Measurements from ENCODE around the gene MRS2.
"Not testable (repeated sequence)": the region's sequence is repeated elsewhere in the genome, so short reads cannot be mapped to it uniquely, and the experiment has no call there.

The MRS2 gene

GRCh38 chr6:24387818-24388217 lies 14.9 kb upstream of the MRS2 start:
- Histone ChIP-seq H3K9me3 (ENCODE audit: control insufficient read depth in 1 of 2, low read length in 2 of 2) (no peaks in the 10 kb centered on the region), H3K4me1 (ENCODE audit: control insufficient read depth in 1 of 2, insufficient read depth in 2 of 2, low read length in 2 of 2) (no peaks in the 10 kb centered on the region), H3K4me3 (ENCODE audit: low read depth in 1 of 2, low read length in 2 of 2) (no peak overlapping the region), H3K9ac (ENCODE audit: low read depth in 1 of 2, low read length in 2 of 2) (no peak overlapping the region), H3K36me3 (ENCODE audit: control insufficient read depth in 1 of 2, insufficient read depth in 2 of 2, low read length in 2 of 2) (no peaks in the 10 kb centered on the region), H3K27me3 (ENCODE audit: control insufficient read depth in 1 of 2, insufficient read depth in 2 of 2, low read length in 2 of 2) (no peaks in the 10 kb centered on the region), H3K27ac (ENCODE audit: low read depth, low read length) (no peak overlapping the region)

DNA sequence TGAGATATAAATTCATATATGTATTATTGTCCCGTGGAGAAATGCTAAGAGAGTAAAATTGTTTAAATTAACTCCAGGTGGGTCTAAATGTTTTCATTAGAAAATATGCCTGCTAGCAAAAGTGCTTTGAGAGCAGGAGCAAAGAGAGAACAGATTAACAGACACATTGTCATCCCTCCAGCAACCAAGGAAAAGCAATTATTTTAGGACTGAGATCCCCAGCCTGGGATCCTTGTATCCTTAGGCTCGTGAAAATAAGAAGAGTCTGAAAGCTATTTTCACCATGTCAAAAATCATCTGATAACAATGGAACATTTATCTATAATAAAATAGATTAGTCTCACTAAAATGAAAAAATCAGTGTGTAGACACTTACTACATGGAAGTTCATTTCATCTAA lies 11.5 kb upstream of the MRS2 start:
- Histone ChIP-seq H3K4me3 (ENCODE audit: low read depth in 1 of 2, low read length in 2 of 2) (no peak overlapping the region), H3K36me3 (ENCODE audit: control insufficient read depth in 1 of 2, insufficient read depth in 2 of 2, low read length in 2 of 2) (no peaks in the 10 kb centered on the region), H3K27ac (ENCODE audit: low read depth, low read length) (no peak overlapping the region), H3K4me1 (ENCODE audit: control insufficient read depth in 1 of 2, insufficient read depth in 2 of 2, low read length in 2 of 2) (no peaks in the 10 kb centered on the region), H3K9me3 (ENCODE audit: control insufficient read depth in 1 of 2, low read length in 2 of 2) (no peaks in the 10 kb centered on the region), H3K9ac (ENCODE audit: low read depth in 1 of 2, low read length in 2 of 2) (no peak overlapping the region), H3K27me3 (ENCODE audit: control insufficient read depth in 1 of 2, insufficient read depth in 2 of 2, low read length in 2 of 2) (no peaks in the 10 kb centered on the region)

- no peaks in the 10 kb centered on the region for H3K36me3 ChIP-seq (ENCODE audit: control insufficient read depth in 1 of 2, insufficient read depth in 2 of 2, low read length in 2 of 2)
- no peaks in the 10 kb centered on the region for H3K9me3 ChIP-seq (ENCODE audit: control insufficient read depth in 1 of 2, low read length in 2 of 2)
- H3K4me1 ChIP-seq (ENCODE audit: control insufficient read depth in 1 of 2, insufficient read depth in 2 of 2, low read length in 2 of 2): no peaks in the 10 kb centered on the region
- H3K27ac ChIP-seq (ENCODE audit: low read depth, low read length): no peak overlapping the region
- H3K4me3 ChIP-seq (ENCODE audit: low read depth in 1 of 2, low read length in 2 of 2): no peak overlapping the region
- H3K9ac ChIP-seq (ENCODE audit: low read depth in 1 of 2, low read length in 2 of 2): no peak overlapping the region
- H3K27me3 ChIP-seq (ENCODE audit: control insufficient read depth in 1 of 2, insufficient read depth in 2 of 2, low read length in 2 of 2): no peaks in the 10 kb centered on the region
Measured at GRCh38 chr6:24391756-24392405, 10.9 kb upstream of the MRS2 start.

DNA sequence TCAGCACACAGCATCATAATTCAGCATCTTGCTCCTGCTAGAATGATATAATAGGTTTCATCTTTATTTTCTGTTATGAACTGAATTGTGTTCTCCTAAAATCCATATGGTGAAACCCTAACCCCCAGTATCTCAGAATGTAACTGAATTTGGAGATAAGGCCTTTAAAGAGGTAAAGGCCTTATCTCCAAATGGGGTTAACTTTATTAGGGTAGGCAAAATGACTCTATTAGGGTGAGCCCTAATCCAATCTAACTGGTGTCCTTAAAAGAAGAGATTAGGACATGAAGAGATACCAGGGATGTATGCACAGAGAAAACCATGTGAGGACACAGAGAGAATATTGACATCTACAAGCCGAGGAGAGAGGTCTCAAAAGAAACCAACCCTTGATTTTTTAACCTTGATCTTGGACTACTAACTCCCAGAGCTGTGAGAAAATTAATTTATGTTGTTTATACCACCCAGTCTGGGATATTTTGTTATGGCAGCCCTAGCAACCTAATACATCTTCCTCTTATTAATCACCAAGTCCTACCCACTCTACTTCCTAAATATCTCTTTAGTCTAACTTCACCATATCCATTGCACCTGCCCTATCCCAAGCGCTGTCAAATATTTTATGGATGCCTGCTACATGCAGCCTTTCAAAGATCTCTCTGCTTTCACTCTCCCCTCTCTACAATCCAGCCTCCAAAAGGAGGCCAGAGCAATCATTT lies 8.5 kb upstream of the MRS2 start:
- peaks cover 0 to under 1% of the 10 kb centered on the region in 2 donors for H3K27me3 ChIP-seq (ENCODE audit: control insufficient read depth in 1 of 2, insufficient read depth in 2 of 2, low read length in 2 of 2)
- H3K4me3 ChIP-seq (ENCODE audit: low read depth in 1 of 2, low read length in 2 of 2): no peak overlapping the region
- no peaks in the 10 kb centered on the region for H3K4me1 ChIP-seq (ENCODE audit: control insufficient read depth in 1 of 2, insufficient read depth in 2 of 2, low read length in 2 of 2)
- H3K9me3 ChIP-seq (ENCODE audit: control insufficient read depth in 1 of 2, low read length in 2 of 2): no peaks in the 10 kb centered on the region
- no peak overlapping the region for H3K9ac ChIP-seq (ENCODE audit: low read depth in 1 of 2, low read length in 2 of 2)
- H3K27ac ChIP-seq (ENCODE audit: low read depth, low read length): no peak overlapping the region
- H3K36me3 ChIP-seq (ENCODE audit: control insufficient read depth in 1 of 2, insufficient read depth in 2 of 2, low read length in 2 of 2): no peaks in the 10 kb centered on the region

DNA sequence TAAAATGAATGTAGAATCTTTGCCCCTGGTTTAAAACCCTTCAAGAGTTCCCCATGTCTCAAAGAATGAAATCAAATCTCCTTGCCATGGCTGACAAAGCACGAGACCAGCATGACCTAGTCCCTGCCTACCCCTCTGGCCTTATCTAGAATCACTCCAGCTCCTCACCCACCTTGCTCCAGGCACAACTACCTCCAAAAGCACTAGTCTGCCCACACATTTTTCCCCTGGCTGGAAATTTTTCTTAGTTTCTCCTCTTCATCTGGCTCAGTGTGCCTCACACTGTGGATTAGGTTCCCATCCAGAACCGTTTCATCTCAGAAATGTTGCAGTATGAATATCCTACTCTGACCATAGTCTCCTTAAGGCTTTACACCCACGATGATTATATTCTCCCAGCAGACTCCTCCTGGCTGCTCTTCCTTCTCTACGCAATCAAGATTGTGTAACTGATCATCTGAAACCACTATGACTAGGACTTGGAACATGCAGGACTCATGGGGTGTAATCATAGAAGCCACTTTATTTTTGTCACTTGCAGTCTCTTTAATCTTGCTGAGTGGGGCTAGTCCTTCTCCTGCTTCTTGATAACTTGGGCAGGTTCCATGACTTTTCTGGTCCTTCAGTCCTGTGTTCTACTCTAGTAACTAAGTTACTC lies 7.8 kb upstream of the MRS2 start:
- Histone ChIP-seq H3K9me3 (ENCODE audit: control insufficient read depth in 1 of 2, low read length in 2 of 2) (no peaks in the 10 kb centered on the region), H3K27me3 (ENCODE audit: control insufficient read depth in 1 of 2, insufficient read depth in 2 of 2, low read length in 2 of 2) (peaks cover 3 to 7% of the 10 kb centered on the region in 2 donors), H3K36me3 (ENCODE audit: control insufficient read depth in 1 of 2, insufficient read depth in 2 of 2, low read length in 2 of 2) (no peaks in the 10 kb centered on the region), H3K9ac (ENCODE audit: low read depth in 1 of 2, low read length in 2 of 2) (no peak overlapping the region), H3K27ac (ENCODE audit: low read depth, low read length) (no peak overlapping the region), H3K4me1 (ENCODE audit: control insufficient read depth in 1 of 2, insufficient read depth in 2 of 2, low read length in 2 of 2) (no peaks in the 10 kb centered on the region), H3K4me3 (ENCODE audit: low read depth in 1 of 2, low read length in 2 of 2) (no peak overlapping the region)

- Histone ChIP-seq H3K27ac (ENCODE audit: low read depth, low read length) (no peak overlapping the region), H3K36me3 (ENCODE audit: control insufficient read depth in 1 of 2, insufficient read depth in 2 of 2, low read length in 2 of 2) (no peaks in the 10 kb centered on the region), H3K4me1 (ENCODE audit: control insufficient read depth in 1 of 2, insufficient read depth in 2 of 2, low read length in 2 of 2) (no peaks in the 10 kb centered on the region), H3K27me3 (ENCODE audit: control insufficient read depth in 1 of 2, insufficient read depth in 2 of 2, low read length in 2 of 2) (peaks cover 4 to 7% of the 10 kb centered on the region in 2 donors), H3K9ac (ENCODE audit: low read depth in 1 of 2, low read length in 2 of 2) (no peak overlapping the region), H3K4me3 (ENCODE audit: low read depth in 1 of 2, low read length in 2 of 2) (no peak overlapping the region), H3K9me3 (ENCODE audit: control insufficient read depth in 1 of 2, low read length in 2 of 2) (no peaks in the 10 kb centered on the region)
Measured at GRCh38 chr6:24396824-24397223, 5.9 kb upstream of the MRS2 start.

GRCh38 chr6:24397631-24398030 lies 5.1 kb upstream of the MRS2 start:
- peaks cover 0 to 5% of the 10 kb centered on the region in 2 donors for H3K4me1 ChIP-seq (ENCODE audit: control insufficient read depth in 1 of 2, insufficient read depth in 2 of 2, low read length in 2 of 2)
- no peak overlapping the region for H3K27ac ChIP-seq (ENCODE audit: low read depth, low read length)
- no peaks in the 10 kb centered on the region for H3K36me3 ChIP-seq (ENCODE audit: control insufficient read depth in 1 of 2, insufficient read depth in 2 of 2, low read length in 2 of 2)
- no peaks in the 10 kb centered on the region for H3K9me3 ChIP-seq (ENCODE audit: control insufficient read depth in 1 of 2, low read length in 2 of 2)
- H3K4me3 ChIP-seq (ENCODE audit: low read depth in 1 of 2, low read length in 2 of 2): no peak overlapping the region
- no peak overlapping the region for H3K9ac ChIP-seq (ENCODE audit: low read depth in 1 of 2, low read length in 2 of 2)
- peaks cover 4 to 7% of the 10 kb centered on the region in 2 donors for H3K27me3 ChIP-seq (ENCODE audit: control insufficient read depth in 1 of 2, insufficient read depth in 2 of 2, low read length in 2 of 2)

DNA sequence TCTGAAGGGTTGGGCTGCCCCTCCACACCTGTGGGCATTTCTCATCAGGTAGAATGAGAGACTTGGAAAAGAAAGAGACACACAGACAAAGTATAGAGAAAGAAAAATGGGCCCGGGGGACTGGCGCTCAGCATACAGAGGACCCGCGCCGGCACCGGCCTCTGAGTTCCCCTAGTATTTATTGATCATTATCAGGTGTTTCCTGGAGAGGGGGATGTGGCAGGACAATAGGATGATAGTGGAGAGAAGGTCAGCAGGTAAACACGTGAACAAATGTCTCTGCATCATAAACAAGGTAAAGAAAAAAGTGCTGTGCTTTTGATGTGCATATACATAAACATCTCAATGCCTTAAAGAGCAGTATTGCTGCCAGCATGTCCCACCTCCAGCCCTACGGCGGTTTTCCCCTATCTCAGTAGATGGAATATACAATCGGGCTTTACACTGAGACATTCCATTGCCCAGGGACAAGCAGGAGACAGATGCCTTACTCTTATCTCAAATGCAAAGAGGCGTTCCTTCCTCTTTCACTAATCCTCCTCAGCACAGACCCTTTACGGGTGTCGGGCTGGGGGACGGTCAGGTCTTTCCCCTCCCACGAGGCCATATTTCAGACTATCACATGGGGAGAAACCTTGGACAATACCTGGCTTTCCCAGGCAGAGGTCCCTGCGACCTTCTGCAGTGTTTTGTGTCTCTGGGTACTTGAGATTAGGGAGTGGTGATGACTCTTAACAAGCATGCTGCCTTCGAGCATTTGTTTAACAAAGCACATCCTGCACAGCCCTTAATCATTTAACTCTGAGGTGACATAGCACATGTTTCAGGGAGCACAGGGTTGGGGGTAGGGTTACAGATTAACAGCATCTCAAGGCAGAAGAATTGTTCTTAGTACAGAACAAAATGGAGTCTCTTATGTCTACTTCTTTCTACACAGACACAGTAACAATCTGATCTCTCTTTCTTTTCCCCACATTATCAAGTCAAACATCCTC lies 2.4 kb upstream of the MRS2 start:
- H3K4me1 ChIP-seq (ENCODE audit: control insufficient read depth in 1 of 2, insufficient read depth in 2 of 2, low read length in 2 of 2): peaks cover 12 to 19% of the 10 kb centered on the region in 2 donors
- not testable (repeated sequence) for H3K9me3 ChIP-seq (ENCODE audit: control insufficient read depth in 1 of 2, low read length in 2 of 2); H3K27me3 ChIP-seq (ENCODE audit: control insufficient read depth in 1 of 2, insufficient read depth in 2 of 2, low read length in 2 of 2); H3K27ac ChIP-seq (ENCODE audit: low read depth, low read length); H3K9ac ChIP-seq (ENCODE audit: low read depth in 1 of 2, low read length in 2 of 2); H3K36me3 ChIP-seq (ENCODE audit: control insufficient read depth in 1 of 2, insufficient read depth in 2 of 2, low read length in 2 of 2); H3K4me3 ChIP-seq (ENCODE audit: low read depth in 1 of 2, low read length in 2 of 2)

DNA sequence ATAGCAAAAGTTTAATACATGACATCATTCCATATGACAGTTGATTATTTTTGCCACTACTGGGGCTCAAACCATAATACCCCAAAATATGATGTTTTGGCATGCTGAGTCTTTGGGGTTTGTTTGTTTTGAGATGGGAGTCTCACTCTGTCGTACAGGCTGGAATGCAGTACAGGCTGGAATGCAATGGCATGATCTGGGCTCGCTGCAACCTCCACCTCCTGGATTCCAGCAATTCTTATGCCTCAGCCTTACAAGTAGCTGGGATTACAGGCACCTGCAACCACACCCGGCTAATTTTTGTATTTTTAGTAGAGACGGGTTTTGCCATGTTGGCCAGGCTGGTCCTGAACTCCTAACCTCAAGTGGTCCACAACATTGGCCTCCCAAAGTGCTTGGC lies 1.3 kb upstream of the MRS2 start:
- no peak overlapping the region for H3K27ac ChIP-seq (ENCODE audit: low read depth, low read length)
- peaks cover 4 to 7% of the 10 kb centered on the region in 2 donors for H3K27me3 ChIP-seq (ENCODE audit: control insufficient read depth in 1 of 2, insufficient read depth in 2 of 2, low read length in 2 of 2)
- H3K9ac ChIP-seq (ENCODE audit: low read depth in 1 of 2, low read length in 2 of 2): no peak overlapping the region
- no peaks in the 10 kb centered on the region for H3K9me3 ChIP-seq (ENCODE audit: control insufficient read depth in 1 of 2, low read length in 2 of 2)
- H3K36me3 ChIP-seq (ENCODE audit: control insufficient read depth in 1 of 2, insufficient read depth in 2 of 2, low read length in 2 of 2): peaks cover 0 to 6% of the 10 kb centered on the region in 2 donors
- H3K4me3 ChIP-seq (ENCODE audit: low read depth in 1 of 2, low read length in 2 of 2): no peak overlapping the region
- H3K4me1 ChIP-seq (ENCODE audit: control insufficient read depth in 1 of 2, insufficient read depth in 2 of 2, low read length in 2 of 2): peaks cover 15 to 19% of the 10 kb centered on the region in 2 donors
